ENCODE measurements around the gene FRMPD4.
A peak's percentile ranks its signal among the peaks of the same experiment; 100 is the strongest.

Gene FRMPD4

DNA sequence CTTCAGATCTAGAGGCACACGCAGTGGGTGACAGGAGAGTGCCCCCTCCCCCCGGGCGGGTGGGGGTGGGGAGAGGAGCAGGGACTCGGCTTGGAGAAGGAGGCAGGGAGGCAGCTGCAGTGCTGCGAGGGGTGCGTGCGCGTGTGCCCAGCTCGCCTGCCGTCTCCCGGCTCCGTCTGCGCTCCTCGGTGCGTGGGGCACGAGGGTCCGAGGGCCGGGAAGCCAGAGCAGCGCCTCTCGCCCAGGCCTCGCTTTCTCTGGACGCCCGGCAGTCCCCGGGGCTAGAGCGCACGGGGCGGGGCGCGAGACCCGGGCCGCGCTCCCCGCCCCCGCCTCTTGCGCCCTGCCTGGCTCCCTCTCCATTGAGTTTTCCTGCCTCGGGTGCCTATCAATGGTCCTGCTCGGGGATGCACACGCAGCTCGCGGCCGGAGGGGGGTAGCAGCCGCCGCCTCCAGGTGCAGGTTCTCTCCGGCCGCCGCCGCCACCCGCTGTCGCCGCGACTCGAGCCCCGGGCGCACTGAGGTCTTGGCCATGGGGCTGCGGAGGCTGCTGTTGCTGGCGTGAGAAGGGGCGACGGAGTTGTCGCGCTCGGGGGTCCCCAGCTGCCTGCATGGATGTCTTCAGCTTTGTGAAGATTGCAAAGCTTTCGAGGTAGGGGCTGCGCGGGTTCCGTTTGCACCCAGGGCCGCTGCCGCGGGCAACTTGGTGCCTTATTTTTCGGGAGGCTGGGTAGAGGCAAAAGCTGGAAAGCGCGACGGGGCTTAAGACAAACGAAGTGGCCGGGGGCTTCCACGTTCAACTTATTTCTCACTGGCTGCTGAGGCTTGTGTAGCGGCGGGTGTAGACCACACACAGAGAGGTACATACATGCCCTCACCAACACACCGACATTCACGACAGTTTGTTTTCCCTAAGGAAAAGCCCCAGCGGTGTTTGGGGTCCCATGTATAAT, at the start of gene FRMPD4:
Gene FRMPD4 (plus strand): TSS at position 113 of the 953 bp plus-strand sequence. CDS start 499 bp downstream, at position 612.
- H3K4me3 ChIP-seq (ENCODE audit: low read length), result peak within 1 kb of the TSS; percentile 80
- H3K9ac ChIP-seq (ENCODE audit: low read length), result peak within 1 kb of the TSS; percentile 39
- DNase-seq (ENCODE audit: low read depth), result peak; percentile 9
- no peaks in the 10 kb centered on the region for H3K4me1 ChIP-seq (ENCODE audit: control insufficient read depth, insufficient read depth, low read length)
- no peaks in the 10 kb centered on the region for H3K9me3 ChIP-seq (ENCODE audit: control insufficient read depth, low read length)
- H3K36me3 ChIP-seq (ENCODE audit: control insufficient read depth, insufficient read depth, low read length, severe bottlenecking), result no peaks in the 10 kb centered on the region
- H3K27me3 ChIP-seq (replicated peaks; ENCODE audit: control insufficient read depth, insufficient read depth, low read length), result peaks cover 37% of the 10 kb centered on the region

DNA sequence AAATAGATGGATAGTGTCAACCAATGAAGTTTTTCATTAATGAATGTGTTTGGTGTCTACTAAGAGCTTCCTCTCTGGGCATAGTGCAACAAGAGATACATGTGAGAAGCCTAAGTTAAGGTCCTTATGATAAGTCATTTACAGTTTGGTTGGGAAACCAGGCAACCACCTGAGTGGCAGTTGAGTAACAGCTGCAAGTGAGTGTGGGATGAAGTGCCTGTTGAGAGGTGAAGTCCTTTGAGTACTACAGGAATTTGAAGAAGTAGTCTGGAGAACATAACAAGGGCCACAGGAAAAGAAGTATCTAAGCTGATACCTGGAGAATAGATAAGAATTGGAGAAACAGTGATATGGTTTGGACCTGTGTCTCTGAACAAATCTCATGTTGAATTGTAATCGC, 48.5 kb upstream of the FRMPD4 start:
- H3K4me1 ChIP-seq (ENCODE audit: control insufficient read depth, insufficient read depth, low read length), result no peaks in the 10 kb centered on the region

DNA sequence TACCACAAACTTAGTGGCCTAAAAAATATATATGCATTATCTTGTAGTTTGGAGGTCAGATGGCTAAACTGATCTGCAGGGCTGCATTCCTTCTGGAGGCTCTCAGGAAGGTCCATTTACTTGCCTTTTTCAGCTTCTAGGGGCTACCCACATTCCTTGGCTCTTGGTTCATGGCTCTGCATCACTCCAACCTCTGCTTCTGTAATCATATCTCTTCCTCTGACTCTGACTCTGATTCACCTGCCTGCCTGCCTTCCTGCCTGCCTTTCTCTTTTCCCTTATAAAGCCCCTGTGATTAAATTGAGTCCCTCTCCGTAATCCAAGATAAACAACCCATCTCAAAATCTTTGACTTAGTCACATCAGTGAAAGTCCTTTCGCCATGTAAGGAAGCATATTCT, 25.0 kb upstream of the FRMPD4 start:
- no peaks in the 10 kb centered on the region for H3K4me1 ChIP-seq (ENCODE audit: control insufficient read depth, insufficient read depth, low read length)
- H3K9me3 ChIP-seq (ENCODE audit: control insufficient read depth, low read length), result no peaks in the 10 kb centered on the region
- no peak overlapping the region for H3K9ac ChIP-seq (ENCODE audit: low read length)
- H3K36me3 ChIP-seq (ENCODE audit: control insufficient read depth, insufficient read depth, low read length, severe bottlenecking), result no peaks in the 10 kb centered on the region
- no peaks in the 10 kb centered on the region for H3K27me3 ChIP-seq (replicated peaks; ENCODE audit: control insufficient read depth, insufficient read depth, low read length)
- no peak for DNase-seq (ENCODE audit: low read depth)
- no peak overlapping the region for H3K4me3 ChIP-seq (ENCODE audit: low read length)

More for the DNA sequence above, 48.5 kb upstream of the FRMPD4 start:
- no peaks in the 10 kb centered on the region for H3K36me3 ChIP-seq (ENCODE audit: control insufficient read depth, insufficient read depth, low read length, severe bottlenecking)
- peaks cover 6% of the 10 kb centered on the region for H3K27me3 ChIP-seq (replicated peaks; ENCODE audit: control insufficient read depth, insufficient read depth, low read length)
- H3K9ac ChIP-seq (ENCODE audit: low read length), result no peak overlapping the region
- DNase-seq (ENCODE audit: low read depth), result no peak
- H3K9me3 ChIP-seq (ENCODE audit: control insufficient read depth, low read length), result peaks cover 9% of the 10 kb centered on the region
- H3K4me3 ChIP-seq (ENCODE audit: low read length), result no peak overlapping the region

DNA sequence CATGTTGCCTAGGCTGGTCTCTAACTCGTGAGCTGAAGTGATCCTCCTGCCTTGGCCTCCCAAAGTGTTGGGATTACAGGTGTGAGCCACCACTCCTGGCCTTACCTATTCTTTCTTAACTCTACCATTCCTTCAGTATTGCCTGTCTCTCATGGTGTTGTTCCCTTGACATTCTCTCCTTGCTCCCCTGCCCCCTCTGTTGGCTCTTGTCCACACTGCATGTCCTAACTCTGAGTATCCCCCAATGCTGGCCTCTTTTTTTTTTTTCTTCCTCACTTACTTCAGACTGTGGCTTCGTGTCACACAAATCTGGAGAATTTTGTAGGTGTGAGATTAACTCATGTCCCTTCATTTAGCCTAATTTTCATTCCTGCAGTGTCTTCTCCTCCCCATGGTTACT, 22.9 kb upstream of the FRMPD4 start:
- H3K4me1 ChIP-seq (ENCODE audit: control insufficient read depth, insufficient read depth, low read length), result no peaks in the 10 kb centered on the region
- no peak overlapping the region for H3K4me3 ChIP-seq (ENCODE audit: low read length)
- DNase-seq (ENCODE audit: low read depth), result no peak

GRCh38 chrX:12118134-12118533, 20.1 kb upstream of the FRMPD4 start:
- H3K4me1 ChIP-seq (ENCODE audit: control insufficient read depth, insufficient read depth, low read length), result no peaks in the 10 kb centered on the region
- H3K9me3 ChIP-seq (ENCODE audit: control insufficient read depth, low read length), result no peaks in the 10 kb centered on the region
- no peak for DNase-seq (ENCODE audit: low read depth)
- H3K36me3 ChIP-seq (ENCODE audit: control insufficient read depth, insufficient read depth, low read length, severe bottlenecking), result no peaks in the 10 kb centered on the region
- no peaks in the 10 kb centered on the region for H3K27me3 ChIP-seq (replicated peaks; ENCODE audit: control insufficient read depth, insufficient read depth, low read length)
- no peak overlapping the region for H3K4me3 ChIP-seq (ENCODE audit: low read length)
- H3K9ac ChIP-seq (ENCODE audit: low read length), result no peak overlapping the region

More for the DNA sequence above, 22.9 kb upstream of the FRMPD4 start:
- H3K27me3 ChIP-seq (replicated peaks; ENCODE audit: control insufficient read depth, insufficient read depth, low read length), result no peaks in the 10 kb centered on the region
- H3K36me3 ChIP-seq (ENCODE audit: control insufficient read depth, insufficient read depth, low read length, severe bottlenecking), result no peaks in the 10 kb centered on the region
- H3K9me3 ChIP-seq (ENCODE audit: control insufficient read depth, low read length), result no peaks in the 10 kb centered on the region
- no peak overlapping the region for H3K9ac ChIP-seq (ENCODE audit: low read length)

DNA sequence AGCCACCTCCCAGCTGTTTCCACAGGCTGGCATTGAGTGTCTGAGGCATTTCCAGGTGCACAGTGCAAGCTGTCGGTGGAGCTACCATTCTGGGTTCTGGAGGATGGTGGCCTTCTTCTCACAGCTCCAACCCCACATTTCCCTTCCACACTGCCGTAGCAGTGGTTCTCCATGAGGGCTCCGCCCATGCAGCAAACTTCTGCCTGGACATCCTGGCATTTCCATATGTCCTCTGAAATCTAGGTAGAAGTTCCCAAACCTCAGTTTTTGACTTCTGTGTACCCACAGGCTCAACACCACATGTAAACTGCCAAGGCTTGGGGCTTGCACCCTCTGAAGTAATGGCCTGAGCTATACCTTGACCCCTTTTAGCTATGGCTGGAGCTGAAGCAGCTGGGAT, 10.3 kb upstream of the FRMPD4 start:
- Histone ChIP-seq H3K9ac (ENCODE audit: low read length) (no peak overlapping the region), H3K4me1 (ENCODE audit: control insufficient read depth, insufficient read depth, low read length) (no peaks in the 10 kb centered on the region), H3K27me3 (replicated peaks; ENCODE audit: control insufficient read depth, insufficient read depth, low read length) (no peaks in the 10 kb centered on the region), H3K4me3 (ENCODE audit: low read length) (no peak overlapping the region), H3K36me3 (ENCODE audit: control insufficient read depth, insufficient read depth, low read length, severe bottlenecking) (no peaks in the 10 kb centered on the region), H3K9me3 (ENCODE audit: control insufficient read depth, low read length) (peaks cover 11% of the 10 kb centered on the region)
- DNase-seq (ENCODE audit: low read depth), result no peak

DNA sequence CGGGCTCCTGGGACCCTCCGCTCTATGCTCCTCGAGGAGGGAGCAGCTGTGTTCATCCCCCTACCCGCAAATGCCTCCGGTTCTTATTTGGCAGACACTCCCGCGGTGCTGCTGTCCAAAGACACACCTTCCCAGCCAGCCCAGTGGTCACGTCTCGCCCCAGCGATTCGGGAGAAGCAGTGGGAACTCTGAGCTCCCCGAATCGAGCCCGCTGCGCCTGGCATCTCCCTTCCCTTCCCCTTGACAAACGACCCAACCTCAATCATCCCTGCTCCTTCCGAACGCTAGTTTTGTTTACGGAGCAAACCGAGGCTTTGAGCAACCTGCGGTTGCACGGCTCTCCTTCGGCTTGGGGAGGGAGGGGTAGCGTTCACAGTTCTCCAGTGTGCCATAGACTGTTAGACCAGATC, 317 bp upstream of the FRMPD4 start:
- Histone ChIP-seq H3K36me3 (ENCODE audit: control insufficient read depth, insufficient read depth, low read length, severe bottlenecking) (no peaks in the 10 kb centered on the region), H3K27me3 (replicated peaks; ENCODE audit: control insufficient read depth, insufficient read depth, low read length) (peaks cover 37% of the 10 kb centered on the region), H3K9ac (ENCODE audit: low read length) (peak overlapping the region; percentile 39), H3K9me3 (ENCODE audit: control insufficient read depth, low read length) (no peaks in the 10 kb centered on the region), H3K4me3 (ENCODE audit: low read length) (peak overlapping the region; percentile 80), H3K4me1 (ENCODE audit: control insufficient read depth, insufficient read depth, low read length) (no peaks in the 10 kb centered on the region)
- DNase-seq (ENCODE audit: low read depth), result peak; percentile 6

DNA sequence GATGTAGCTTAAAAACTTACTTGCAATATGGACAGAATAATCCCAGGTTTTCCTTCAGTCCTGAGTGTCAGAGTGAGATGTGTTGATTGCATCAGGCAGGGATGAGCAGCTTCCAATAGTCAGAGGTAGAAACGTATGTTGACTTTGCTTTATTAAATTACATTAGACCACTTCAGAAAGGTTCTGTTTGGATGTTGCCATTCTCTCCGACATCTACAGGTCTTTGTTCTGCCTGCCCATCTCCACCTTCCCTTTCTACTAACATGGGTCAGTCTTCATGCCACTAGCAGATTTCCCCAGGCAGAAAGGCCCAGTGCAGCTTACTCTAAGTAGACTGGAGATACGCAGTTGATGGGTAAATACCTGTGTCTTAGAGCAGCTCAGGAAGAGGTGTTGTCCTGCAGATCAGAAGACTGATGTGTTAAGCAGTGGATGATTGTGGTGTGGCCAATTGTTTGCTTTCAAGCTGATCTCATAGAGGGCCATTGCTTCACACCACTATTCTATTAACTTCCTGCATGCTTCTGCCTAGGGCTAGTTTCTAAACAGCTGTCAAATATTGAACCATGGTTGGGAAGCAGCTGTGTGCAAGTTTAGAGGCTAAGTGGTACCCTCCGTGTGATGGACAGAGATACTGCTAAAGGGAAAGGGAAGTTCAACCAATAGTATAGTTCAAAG, 1.8 kb downstream of the FRMPD4 start:
- Histone ChIP-seq H3K36me3 (ENCODE audit: control insufficient read depth, insufficient read depth, low read length, severe bottlenecking) (no peaks in the 10 kb centered on the region), H3K9ac (ENCODE audit: low read length) (no peak overlapping the region), H3K4me3 (ENCODE audit: low read length) (no peak overlapping the region), H3K27me3 (replicated peaks; ENCODE audit: control insufficient read depth, insufficient read depth, low read length) (peaks cover 36% of the 10 kb centered on the region), H3K9me3 (ENCODE audit: control insufficient read depth, low read length) (no peaks in the 10 kb centered on the region), H3K4me1 (ENCODE audit: control insufficient read depth, insufficient read depth, low read length) (no peaks in the 10 kb centered on the region)
- no peak for DNase-seq (ENCODE audit: low read depth)

GRCh38 chrX:12141511-12141910, 3.2 kb downstream of the FRMPD4 start:
- Histone ChIP-seq H3K27me3 (replicated peaks; ENCODE audit: control insufficient read depth, insufficient read depth, low read length) (peaks cover 29% of the 10 kb centered on the region), H3K9me3 (ENCODE audit: control insufficient read depth, low read length) (no peaks in the 10 kb centered on the region), H3K4me3 (ENCODE audit: low read length) (no peak overlapping the region), H3K4me1 (ENCODE audit: control insufficient read depth, insufficient read depth, low read length) (no peaks in the 10 kb centered on the region), H3K36me3 (ENCODE audit: control insufficient read depth, insufficient read depth, low read length, severe bottlenecking) (no peaks in the 10 kb centered on the region), H3K9ac (ENCODE audit: low read length) (no peak overlapping the region)
- DNase-seq (ENCODE audit: low read depth), result no peak

GRCh38 chrX:12142661-12143060, 4.4 kb downstream of the FRMPD4 start:
- Histone ChIP-seq H3K27me3 (replicated peaks; ENCODE audit: control insufficient read depth, insufficient read depth, low read length) (peaks cover 18% of the 10 kb centered on the region), H3K36me3 (ENCODE audit: control insufficient read depth, insufficient read depth, low read length, severe bottlenecking) (no peaks in the 10 kb centered on the region), H3K4me1 (ENCODE audit: control insufficient read depth, insufficient read depth, low read length) (no peaks in the 10 kb centered on the region), H3K9me3 (ENCODE audit: control insufficient read depth, low read length) (no peaks in the 10 kb centered on the region), H3K9ac (ENCODE audit: low read length) (no peak overlapping the region), H3K4me3 (ENCODE audit: low read length) (no peak overlapping the region)
- no peak for DNase-seq (ENCODE audit: low read depth)

DNA sequence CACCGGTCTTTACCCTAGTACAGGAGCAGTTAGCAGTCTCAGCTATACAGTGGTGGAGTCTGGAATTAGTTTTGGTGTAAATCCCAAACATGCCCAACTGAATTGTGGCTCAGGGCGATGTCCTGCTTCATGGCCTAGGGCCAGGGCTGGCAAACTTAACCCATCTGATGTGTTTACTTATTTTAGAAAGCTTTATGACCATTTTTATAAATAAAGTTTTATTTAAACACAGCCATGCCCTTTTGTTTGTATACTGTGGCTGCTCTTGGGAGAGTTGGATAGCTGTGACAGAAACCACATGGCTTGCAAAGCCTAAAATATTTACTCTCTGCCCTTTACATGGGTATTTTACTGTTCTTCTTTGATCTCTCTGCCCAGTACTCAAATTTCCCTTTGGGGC, 7.1 kb downstream of the FRMPD4 start:
- no peak for DNase-seq (ENCODE audit: low read depth)
- Histone ChIP-seq H3K4me3 (ENCODE audit: low read length) (no peak overlapping the region), H3K9ac (ENCODE audit: low read length) (no peak overlapping the region), H3K4me1 (ENCODE audit: control insufficient read depth, insufficient read depth, low read length) (no peaks in the 10 kb centered on the region), H3K9me3 (ENCODE audit: control insufficient read depth, low read length) (no peaks in the 10 kb centered on the region), H3K27me3 (replicated peaks; ENCODE audit: control insufficient read depth, insufficient read depth, low read length) (peaks cover 8% of the 10 kb centered on the region), H3K36me3 (ENCODE audit: control insufficient read depth, insufficient read depth, low read length, severe bottlenecking) (no peaks in the 10 kb centered on the region)

Measured in adipocyte (in vitro differentiated cells).